GM21717 (cell line): ENCODE data around the gene PRKAR1B.

ENCODE experiments used
- ATAC-seq: cut with Tn5 transposase; IDR thresholded peaks from one replicate; pipeline ENCODE4 v1.9.1; 2021; ENCODE audit warnings: mild to moderate bottlenecking, moderate library complexity; ENCODE audit not compliant: unreplicated experiment

PRKAR1B gene

DNA sequence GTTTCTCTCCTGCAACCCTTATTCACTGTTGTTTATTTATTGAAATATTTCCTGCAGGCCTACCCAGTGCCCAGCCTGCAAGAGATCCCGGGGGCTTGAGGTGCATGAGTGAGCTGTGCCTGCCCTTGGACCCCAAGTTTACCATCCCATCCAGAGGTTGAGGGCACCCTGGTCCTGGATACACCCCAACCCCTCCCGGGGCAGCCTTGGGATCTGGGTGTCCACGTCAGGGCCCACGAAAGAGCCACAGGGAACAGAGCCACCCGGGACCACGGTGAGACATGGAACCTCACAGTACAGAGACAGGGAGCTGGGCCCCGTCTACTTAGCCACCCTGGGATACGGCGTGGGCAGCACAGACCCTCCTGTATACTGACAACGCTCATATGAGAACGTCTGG, 178.7 kb downstream of the PRKAR1B start:
- ATAC-seq: no peak

DNA sequence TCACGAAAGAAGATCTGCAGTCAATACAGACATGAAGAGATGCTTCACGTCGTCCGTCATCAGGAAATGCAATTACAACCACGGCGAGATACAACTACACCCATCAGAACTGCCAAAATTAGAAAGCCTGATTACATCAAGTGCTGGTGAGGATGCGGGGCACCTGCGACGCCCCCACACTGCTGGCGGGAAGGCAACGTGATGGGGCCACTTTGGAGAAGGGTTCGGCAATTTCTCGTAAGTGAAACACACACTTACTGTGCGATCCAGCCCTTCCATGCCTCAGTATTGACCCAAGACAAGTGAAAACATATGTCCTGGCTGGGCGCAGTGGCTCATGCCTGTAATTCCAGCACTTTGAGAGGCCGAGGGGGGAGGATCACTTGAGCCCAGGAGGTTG, 181.6 kb downstream of the PRKAR1B start:
- no peak for ATAC-seq

DNA sequence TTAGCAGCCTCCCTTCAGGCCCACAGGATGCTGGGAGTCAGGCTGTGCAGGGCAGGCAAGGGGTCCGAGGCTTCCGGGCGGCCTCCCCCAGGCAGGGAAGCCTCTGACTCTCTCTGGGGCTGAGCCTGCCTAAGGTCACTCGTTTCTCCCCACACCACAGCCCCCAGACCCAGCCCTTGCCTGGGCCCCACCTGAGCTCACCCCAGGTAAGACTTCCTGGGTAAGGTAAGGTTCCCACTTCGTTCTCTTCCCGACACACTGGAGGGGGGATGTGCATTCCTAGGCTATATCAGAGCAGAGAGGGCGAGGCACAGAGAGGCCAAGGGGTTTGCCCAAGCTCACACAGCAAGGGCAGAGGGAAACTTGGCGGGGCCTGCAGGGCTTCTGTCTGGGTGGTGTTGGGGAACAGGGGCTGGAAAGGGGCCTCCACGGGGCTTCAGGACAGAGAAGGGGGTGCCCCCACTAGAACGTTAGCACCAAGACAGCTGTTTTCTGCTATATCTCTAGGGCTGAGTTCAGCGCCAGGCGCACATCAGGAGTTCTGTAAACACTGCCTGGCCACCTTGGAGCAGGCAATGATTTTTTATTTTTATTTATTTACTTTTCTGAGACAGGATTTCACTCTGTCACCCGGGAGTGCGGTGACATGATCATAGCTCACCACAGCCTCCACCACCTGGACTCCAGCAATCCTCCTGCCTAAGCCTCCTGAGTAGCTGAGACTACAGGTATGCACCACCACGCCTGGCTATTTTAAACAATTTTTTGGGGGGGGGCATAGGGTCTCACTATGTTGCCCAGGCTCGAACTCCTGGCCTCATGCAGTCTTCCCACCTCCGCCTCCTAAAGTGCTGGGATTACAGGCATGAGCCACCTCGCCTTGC, 182.5 kb downstream of the PRKAR1B start:
- no peak for ATAC-seq

DNA sequence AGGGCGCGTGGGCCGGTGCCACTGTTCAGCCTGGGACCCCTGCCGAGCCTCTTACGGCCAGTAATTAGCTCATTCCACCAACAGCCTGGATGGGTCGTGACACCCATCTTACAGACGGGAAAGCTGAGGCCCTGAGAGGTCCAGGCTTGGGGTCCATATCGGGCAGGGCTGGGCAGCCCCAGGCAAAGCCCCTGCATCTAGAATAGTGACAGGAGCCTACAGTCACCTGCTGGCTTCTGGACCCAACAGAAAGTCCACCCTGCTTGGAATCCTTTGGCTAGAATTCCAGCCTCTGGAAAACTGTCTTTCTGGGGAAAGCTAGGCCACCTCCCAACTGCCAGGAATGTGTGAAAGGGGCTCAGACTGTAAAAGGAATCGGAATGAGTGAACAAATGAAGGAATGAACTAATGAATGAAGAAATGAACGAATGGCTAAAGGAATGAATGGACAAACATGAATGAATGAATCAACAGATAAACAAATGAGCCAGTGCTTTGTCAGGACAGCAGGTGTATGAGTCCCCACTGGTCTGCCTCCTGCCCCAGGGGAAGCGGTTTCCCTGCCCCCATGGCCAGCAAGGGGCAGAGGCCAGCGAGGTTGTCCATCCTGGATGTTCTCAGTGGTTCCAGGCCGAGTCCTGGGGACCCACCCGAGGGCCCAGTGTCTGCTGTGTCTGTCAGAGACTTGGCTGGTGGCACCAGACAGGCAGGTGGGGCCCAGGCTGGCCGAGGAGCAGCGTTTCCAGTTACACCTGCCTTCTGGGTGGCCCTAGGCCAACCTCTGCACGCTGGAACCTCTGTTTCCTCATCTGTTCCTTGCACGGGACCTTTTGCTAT, 183.4 kb downstream of the PRKAR1B start:
- ATAC-seq: no peak

DNA sequence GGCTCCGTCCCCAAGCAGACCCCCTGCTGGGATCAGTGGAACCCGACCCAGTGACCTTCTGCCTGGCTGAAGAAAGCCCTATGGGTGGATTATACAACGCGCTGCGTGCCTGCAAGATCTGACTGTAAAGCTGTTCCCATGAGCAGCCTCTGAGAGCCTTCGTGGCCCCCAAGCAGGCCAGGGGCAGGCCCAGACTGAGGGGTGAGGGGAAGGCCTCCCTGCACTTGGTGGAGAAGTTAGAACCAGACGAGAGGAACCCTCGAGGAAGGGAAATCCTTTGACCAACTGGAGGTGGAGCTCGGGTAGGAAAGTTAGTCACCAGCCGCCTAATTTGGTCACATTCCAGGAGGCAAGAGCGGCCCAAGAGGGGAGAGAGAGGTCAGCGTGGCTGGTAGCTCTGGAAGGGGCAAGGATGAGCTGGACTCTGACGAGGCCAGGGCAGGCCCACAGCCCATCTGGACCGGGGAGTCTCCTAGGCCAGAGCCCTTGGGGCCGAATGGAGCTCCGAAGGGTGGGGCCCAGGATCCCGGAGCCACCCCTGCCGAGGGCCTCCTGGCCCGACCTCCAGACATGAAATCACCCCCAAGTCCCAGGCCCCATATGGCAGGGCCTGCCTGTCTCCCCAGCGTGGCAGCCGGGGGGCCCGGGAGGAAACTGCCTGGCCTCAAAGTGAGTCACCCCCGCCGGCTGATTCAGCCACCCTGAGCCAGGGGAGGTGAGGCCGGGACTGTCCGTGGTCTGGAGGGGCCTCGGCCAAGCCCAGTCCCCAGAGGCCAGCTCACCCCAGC, 184.2 kb downstream of the PRKAR1B start:
- ATAC-seq: no peak

DNA sequence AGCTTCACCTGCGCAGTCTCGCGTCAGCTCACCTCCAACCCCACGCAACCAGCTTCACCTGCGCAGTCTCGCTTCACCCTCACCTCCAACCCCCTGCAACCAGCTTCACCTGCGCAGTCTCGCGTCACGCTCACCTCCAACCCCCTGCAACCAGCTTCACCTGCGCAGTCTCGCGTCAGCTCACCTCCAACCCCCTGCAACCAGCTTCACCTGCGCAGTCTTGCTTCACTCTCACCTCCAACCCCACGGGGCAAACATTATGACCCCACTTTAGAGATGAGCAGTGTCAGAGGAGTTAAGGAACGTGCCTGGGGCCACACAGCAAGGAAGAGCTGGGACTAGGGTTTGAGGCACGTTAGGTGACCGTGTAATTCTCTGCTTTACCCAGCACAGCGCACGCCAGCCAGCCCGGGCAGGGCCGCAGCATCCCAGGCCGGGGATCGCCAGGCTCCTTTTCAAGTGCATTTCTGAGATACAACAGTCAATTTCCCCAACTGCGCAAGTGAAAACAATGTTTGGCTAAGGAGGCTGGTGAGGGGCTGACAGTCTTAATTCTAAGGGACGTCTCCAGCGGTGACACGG, 184.9 kb downstream of the PRKAR1B start:
- ATAC-seq: no peak

DNA sequence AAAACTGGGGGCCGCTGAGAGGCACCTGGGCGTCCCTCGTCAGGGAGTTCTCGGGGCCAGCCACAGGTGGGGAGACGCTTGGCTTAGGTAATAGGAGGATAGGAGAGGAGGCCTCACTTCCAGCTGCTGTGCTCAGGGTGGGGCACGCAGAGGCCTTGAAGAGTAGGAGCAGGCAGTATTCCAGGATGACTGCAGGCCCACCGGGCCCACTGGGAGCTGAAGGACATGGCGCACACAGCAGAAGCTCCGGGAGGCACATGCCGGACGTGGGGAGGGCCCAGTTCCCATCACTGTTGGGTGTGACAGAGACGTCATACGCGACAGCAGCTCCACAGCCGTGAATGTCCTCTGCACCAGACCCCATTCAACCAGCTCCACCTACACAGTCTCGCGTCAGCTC, 185.4 kb downstream of the PRKAR1B start:
- no peak for ATAC-seq

DNA sequence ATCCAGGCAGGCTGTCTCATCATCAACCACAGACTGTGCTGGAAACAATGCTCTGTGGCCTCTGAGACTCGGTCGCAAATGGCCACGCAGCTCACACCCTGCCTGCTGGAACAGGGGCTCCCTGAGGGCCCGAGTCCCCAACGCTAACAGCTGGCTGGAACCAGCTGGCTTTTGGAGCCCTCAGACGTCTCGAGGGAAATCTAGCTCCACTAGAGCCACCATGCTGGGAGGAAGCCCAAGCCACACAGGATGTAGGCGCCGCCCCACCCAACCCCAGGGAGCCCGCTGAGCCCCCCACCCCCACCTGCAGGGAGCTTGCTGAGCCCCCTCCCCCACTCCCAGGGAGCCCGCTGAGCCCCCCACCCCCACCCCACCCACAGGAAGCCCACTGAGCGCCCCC, 186.1 kb downstream of the PRKAR1B start:
- ATAC-seq: no peak

DNA sequence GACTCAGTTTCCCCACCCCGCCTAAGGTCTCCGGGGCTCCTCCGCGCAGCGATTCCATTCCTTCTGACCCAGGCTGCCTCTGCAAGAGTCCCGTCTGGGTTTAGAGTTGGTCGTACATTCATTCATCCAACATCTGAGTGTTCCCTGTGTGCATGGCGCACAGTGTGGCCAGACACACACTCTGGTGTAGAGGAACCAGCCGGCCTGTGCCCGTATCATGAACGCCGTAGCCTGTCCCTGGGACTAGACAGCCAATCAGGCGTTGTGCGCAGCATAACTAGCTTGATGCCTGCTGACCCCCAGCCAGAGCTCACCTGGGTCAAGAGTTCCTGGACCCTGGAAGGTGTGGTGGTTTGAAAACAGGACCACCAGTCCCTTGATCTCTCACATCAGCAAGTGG, 186.5 kb downstream of the PRKAR1B start:
- no peak for ATAC-seq

DNA sequence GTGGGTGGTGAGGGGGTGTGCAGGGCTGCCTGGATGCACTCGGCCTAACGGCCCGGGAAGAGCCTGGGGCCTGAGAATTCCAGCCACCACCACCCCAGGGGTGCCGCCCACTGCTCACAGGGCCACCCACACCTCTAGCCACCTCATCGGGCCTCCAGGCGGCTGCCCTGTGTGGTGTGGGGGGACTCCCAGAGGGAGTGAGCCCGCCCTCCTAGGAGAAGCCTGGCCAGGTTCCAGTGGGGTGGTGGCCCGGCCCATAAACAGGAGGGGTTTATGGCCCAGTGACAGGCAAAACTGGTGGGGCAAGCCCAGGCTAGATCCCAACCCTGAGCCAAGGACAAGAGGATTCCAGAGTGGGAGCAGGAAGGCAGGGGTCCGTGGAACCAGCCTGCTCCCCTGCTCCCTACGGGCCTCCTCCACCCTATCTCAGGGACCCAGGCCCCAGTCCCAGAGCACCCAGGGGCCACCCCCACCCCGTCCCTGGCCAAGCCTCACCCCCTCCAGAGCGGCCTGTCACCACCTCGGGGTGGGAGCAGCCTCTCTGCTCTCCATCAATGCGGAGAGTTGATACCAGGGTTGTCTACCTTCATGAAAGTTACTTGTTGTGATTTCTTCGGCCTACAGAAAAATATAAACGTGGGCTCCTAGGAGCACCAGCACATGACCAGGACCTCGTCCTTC, 187.2 kb downstream of the PRKAR1B start:
- ATAC-seq: no peak

DNA sequence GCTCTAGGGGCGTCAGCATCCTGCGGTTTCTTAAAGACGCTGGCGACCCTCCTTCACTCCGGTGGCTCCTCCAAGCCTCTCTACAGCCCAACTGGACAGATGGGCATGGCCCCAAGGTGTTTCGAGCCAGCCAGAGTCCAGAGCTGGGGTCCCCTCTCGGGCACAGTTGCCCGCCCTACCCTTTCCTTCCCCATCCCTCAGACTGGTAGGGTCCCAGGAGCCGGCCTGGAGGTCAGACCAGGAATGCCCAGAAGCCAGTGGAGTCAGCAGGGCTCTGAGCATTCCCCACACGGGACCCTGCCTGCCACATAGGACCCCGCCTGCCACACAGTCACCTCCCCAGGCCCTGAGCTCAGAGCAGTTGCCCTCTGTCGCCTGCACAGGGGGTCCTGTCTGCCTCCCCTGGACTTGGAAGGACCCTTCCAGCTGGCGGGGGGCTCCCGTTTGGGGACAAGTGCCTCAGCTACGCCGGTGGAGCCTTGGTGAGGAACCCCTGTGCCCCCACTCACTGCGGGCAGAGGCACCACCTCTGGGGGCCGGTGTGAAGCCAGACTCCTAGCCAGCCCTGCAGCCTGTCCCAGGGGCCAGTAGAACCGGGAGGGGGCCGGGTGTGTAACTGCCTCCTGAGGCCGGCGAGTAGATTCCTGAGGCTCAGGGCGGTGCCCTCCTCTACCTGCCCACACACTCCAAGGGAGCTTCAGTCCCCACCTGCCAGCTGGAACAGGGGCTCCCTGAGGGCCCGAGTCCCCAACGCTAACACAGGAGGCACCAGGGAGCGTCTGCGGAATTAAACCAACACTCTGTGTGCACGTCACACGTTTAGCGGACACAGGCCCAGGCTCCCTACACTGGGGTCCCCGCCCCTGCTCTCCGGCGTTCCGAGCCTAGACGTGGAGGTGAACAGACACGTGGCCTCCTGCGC, 188.1 kb downstream of the PRKAR1B start:
- no peak for ATAC-seq

DNA sequence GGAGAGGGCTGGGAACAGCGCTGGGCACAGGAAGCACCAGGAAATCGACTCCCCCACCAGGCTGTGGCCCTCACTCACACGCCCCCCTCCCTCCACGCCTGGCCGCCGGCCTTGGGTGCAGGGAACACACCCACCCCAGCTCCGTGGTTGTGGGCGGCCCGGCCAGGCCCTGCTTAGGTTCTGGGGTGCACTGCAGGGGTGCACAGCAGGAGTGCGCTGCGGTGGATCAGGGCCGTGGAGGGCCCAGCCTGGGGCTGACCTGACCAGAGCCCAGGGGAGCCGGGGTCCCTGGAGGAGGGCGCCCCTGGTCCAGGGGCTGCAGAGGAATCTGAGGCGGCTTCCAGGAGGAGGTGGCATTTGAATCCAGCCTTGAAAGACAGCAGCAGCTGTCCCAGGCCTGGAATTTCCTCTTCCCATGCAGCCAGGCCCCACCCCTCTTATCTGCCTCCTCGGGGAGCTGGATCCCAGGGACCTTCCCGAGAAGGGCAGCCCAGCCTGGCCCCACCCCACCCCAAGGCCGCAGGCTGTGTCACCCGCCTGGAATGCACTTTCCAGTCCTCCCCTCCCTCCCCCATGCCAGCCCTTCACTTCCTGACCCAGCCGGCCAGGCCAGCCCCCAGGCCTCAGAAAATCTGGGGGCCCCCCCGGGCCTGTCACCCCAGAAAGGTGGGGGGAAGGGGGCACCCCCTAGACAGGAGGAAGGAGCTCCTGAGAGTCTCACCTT, 189.0 kb downstream of the PRKAR1B start:
- ATAC-seq: no peak

DNA sequence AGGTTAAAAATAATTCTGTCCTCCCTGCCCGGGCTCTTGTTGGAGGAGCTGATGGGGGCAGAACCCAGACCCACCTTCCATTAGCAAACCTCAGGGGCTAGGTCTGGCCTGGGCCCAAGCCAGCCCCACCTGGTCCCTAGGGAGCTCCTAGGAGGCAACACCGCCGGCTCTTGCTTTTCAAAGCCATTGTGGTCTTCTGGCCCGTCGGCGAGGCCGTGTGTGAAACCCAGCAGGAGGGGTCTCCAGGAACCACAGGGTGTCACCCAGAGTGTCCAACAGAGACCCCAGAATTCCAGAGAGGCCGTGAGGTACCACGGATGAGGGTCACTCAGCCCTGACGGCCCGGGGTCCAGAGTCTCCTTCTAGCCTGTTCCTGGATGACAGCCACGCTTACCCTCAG, 190.8 kb downstream of the PRKAR1B start:
- no peak for ATAC-seq

DNA sequence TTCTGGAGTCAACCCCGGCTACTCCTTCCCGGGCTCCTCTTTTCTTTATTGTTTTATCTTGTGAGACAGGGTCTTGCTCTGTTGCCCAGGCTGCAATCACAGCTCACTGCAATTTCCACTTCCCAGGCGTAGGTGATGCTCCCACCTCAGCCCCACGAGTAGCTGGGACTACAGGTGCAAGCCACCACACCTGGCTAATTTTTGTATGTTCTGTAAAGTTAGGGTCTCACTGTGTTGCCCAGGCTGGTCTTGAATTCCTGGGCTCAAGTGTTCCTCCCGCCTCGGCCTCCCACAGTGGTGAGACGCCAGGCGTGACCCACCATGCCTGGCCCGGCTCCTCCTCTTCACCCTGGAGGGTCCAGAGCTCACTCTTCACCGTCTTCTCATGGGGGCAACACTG, 192.1 kb downstream of the PRKAR1B start:
- no peak for ATAC-seq

DNA sequence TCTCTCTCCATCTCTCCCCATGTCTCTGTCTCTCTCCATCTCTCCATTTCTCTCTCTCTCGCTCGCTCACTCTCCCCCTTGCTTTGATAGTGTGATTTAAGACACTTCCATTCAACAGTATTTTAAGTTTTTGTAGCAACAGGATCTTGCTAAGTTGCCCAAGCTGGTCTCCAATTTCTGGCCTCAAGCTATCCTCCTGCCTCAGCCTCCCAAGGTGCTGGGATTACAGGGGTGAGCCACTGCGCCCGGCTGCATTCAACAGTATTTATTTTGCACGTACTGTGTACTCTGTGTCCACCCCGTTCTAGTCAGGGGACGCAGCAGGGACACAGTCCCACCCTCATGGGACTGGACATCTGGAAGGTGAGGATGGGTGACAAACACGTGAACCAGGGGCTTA, 193.0 kb downstream of the PRKAR1B start:
- ATAC-seq: no peak

DNA sequence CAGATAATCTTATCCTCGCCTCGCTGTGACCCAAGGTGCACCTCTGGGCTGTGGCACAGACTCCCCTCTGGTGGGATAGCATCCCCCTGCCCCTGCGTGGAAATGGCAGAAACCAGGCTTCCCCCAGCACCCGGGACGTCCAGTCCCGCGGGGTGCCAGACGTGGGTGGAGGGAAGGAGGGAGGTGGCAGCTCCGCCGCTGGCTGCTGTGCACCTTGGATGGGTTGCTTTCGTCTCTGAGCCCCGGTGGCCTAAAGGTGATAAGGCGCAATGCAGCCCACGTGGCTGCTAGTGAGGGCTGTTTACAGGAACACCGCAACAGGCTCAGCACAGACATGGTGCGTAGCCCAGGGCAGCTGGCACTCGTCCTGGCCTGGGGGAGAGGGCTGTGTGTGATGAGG, 193.8 kb downstream of the PRKAR1B start:
- no peak for ATAC-seq

DNA sequence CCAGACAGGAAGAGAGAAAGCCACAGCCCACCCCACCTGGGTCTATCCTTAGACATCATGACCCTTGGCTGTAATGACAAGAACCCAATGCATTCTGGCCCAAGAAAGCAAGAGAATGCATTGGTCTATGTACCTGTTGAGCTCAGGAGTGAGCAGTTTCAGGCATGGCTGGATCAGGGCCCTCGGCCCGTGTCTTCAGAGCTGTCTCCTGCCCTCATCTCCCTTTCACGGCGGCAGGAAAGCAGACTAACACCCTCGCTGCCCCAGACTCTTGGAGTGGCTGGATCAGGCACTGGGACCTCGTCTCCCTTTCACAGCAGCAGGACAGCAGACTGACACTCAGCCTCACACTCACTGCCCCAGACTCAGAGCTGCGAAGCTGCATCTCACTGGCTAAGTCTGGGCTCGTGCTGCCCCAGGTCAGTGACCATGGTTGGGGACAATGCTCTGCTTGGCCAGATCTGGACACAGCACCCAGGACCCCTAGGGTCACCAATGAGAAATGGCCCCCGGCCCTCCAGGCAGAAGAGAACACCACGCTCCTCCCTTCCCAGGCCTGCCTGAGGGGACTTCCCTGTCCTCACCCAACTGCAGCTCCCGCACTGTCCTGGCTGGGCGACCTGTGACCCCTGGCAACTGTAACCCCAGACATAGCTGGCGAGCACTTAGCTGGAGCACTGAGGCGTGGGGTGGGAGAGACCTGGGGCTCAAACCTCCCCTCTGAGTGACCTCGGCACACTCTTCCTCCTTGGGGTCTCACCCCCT, 194.5 kb downstream of the PRKAR1B start:
- no peak for ATAC-seq

DNA sequence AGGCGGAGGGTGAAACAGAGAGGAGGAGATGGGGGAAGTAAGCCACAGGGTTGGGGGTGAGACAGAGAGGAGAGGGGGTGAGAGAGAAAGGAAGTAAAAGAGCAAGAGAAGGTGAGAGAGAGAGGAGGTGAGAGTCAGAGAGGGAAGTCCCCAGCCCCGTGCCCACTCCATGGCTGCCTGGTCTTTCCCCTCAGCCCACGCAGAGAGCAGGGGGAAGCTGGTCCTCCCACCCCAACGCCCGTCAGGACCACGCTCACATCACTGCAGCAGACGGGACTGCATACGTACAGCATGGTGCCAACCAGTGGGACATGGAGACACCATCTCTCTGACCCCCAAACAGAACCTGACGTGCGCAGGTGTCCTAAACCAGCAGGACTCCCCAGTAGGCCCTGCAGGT, 195.3 kb downstream of the PRKAR1B start:
- no peak for ATAC-seq
